Measurements from ENCODE around the gene GZMB.
A peak's percentile ranks its signal among the peaks of the same experiment; 100 is the strongest.
"Not testable (repeated sequence)": the region's sequence is repeated elsewhere in the genome, so short reads cannot be mapped to it uniquely, and the experiment has no call there.

GZMB gene

GRCh38 chr14:24673059-24673458 is 39.1 kb upstream of the GZMB start:
- Histone ChIP-seq H3K4me3 (no peak overlapping the region; a peak in 1 of 20 replicates), H4K20me1 (no peaks in the 10 kb centered on the region), H3K27me3 (no peaks in the 10 kb centered on the region), H3K4me2 (peak overlapping the region; percentile 73 to 94 (median 85)), H3K9me3 (replicated peaks in 1 of 11) (no peaks in the 10 kb centered on the region), H3K36me3 (no peaks in the 10 kb centered on the region), H3K4me1 (peaks cover 23 to 27% (median 25%) of the 10 kb centered on the region in 10 experiments), H3K27ac (peak overlapping the region in 8 of 11 experiments; percentile 27 to 70 (median 52); a peak in 13 of 22 replicates), H3K9ac (peak overlapping the region in 3 of 11 experiments; percentile 7 to 50 (median 35); a peak in 3 of 22 replicates)
- TF ChIP-seq Cebpa-rat (IDR thresholded peaks at IDR 0.05) = no peak

DNA sequence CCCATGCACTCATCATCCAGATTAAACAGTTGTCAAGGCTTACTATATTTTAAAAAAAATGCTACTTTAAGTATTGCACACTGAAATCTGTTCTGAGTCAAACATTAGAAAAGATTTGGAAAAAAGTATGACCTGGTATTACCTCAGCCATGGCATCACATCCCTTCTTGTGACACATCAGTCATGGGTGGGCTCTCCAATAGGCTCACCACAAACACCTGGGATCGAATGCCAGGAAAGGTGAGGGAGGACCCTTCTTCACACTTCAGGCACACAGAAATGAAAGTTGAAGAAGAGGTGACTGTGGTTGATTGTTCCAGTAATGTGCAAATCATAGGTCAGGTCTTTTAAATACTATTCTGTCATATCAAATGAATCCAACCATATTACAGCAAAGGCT is 36.6 kb upstream of the GZMB start:
- no peaks in the 10 kb centered on the region for H3K27me3 ChIP-seq
- H3K4me1 ChIP-seq = peaks cover 26 to 32% (median 29%) of the 10 kb centered on the region in 10 experiments
- no peak overlapping the region for H3K9ac ChIP-seq
- no peaks in the 10 kb centered on the region for H4K20me1 ChIP-seq
- H3K9me3 ChIP-seq (replicated peaks in 1 of 11) = no peaks in the 10 kb centered on the region
- no peak overlapping the region for H3K27ac ChIP-seq
- H3K4me3 ChIP-seq = no peak overlapping the region
- H3K36me3 ChIP-seq = no peaks in the 10 kb centered on the region
- H3K4me2 ChIP-seq = no peak overlapping the region
- TF ChIP-seq Cebpa-rat (IDR thresholded peaks at IDR 0.05) = no peak

GRCh38 chr14:24669651-24670050 is 35.7 kb upstream of the GZMB start:
- H3K36me3 ChIP-seq = no peaks in the 10 kb centered on the region
- no peak overlapping the region for H3K27ac ChIP-seq
- no peak overlapping the region for H3K4me2 ChIP-seq
- H3K4me3 ChIP-seq = no peak overlapping the region
- TF ChIP-seq Cebpa-rat (IDR thresholded peaks at IDR 0.05) = no peak
- H4K20me1 ChIP-seq = no peaks in the 10 kb centered on the region
- no peaks in the 10 kb centered on the region for H3K27me3 ChIP-seq
- H3K9me3 ChIP-seq (replicated peaks in 1 of 11) = no peaks in the 10 kb centered on the region
- H3K9ac ChIP-seq = no peak overlapping the region
- H3K4me1 ChIP-seq = peaks cover 30 to 36% (median 34%) of the 10 kb centered on the region in 10 experiments

DNA sequence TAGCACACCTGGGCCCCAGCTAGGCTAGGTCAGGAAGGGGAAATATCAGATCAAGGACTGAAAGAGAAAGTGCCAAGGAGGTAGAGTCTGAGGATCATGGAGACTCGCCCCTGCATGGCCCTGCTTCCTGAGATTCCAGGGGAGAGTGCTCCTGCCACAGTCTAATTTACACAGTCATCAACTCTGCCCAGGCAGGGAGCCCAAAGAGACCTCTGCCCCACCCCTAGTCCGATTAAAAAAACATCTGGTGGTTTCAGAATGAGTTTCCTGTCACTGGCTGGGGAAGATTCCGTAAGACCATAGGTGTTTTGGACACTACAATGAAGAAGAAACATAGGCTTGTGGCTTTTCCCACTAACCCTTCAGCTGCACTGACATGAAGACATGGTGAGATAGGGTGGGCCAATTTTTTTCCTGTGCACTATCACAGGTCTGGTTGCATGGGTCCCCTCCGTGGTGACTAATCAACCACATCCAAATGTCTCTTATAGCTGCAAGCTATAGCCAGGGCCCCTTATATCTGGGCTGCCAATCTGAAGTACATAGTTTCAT is 31.5 kb upstream of the GZMB start:
- Histone ChIP-seq H3K4me2 (peak overlapping the region; percentile 47 to 78 (median 62)), H3K9me3 (replicated peaks in 1 of 11) (no peaks in the 10 kb centered on the region), H3K27me3 (no peaks in the 10 kb centered on the region), H3K27ac (peak overlapping the region in 7 of 11 experiments; percentile 0 to 62 (median 35); a peak in 10 of 22 replicates), H3K36me3 (no peaks in the 10 kb centered on the region), H4K20me1 (no peaks in the 10 kb centered on the region), H3K9ac (peak overlapping the region in 2 of 11 experiments; percentile 6 to 37; a peak in 1 of 22 replicates), H3K4me3 (no peak overlapping the region), H3K4me1 (peaks cover 20 to 47% (median 42%) of the 10 kb centered on the region in 10 experiments)
- TF ChIP-seq Cebpa-rat (IDR thresholded peaks at IDR 0.05) = no peak; a peak in 1 of 22 replicates

- no peak for TF ChIP-seq Cebpa-rat (IDR thresholded peaks at IDR 0.05)
- peak overlapping the region in 1 of 11 experiments; percentile 71; a peak in 1 of 22 replicates for H3K4me2 ChIP-seq
- H3K9me3 ChIP-seq (replicated peaks in 1 of 11) = no peaks in the 10 kb centered on the region
- no peak overlapping the region for H3K9ac ChIP-seq
- H3K4me3 ChIP-seq = no peak overlapping the region
- H3K36me3 ChIP-seq = no peaks in the 10 kb centered on the region
- H3K4me1 ChIP-seq = peaks cover 28 to 58% (median 53%) of the 10 kb centered on the region in 10 experiments
- no peaks in the 10 kb centered on the region for H4K20me1 ChIP-seq
- peak overlapping the region in 1 of 11 experiments; percentile 62; a peak in 1 of 22 replicates for H3K27ac ChIP-seq
- no peaks in the 10 kb centered on the region for H3K27me3 ChIP-seq
Observed at GRCh38 chr14:24664366-24664765, 30.4 kb upstream of the GZMB start.

DNA sequence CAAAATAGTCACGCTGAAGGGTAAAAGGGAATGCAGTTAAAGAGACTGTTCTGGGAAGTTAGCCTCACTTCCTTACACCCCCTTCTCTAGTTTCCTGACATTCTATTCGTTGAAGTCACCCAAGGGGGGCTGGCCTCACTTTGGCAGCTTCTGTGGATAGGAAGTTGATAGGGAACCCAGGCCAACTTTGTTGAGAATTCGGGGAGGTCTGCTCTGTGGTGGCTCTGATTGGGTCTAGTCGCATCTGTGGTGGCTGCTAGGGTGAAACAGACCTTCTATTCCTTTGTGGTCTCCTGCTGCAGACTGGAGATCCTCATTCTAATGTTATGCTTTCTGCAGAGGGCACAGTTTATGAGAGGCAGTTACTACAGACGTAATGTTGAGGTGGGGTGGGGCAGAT is 28.8 kb upstream of the GZMB start:
- Histone ChIP-seq H3K9me3 (replicated peaks in 1 of 11) (no peaks in the 10 kb centered on the region), H4K20me1 (no peaks in the 10 kb centered on the region), H3K4me3 (no peak overlapping the region), H3K4me1 (peaks cover 28 to 71% (median 53%) of the 10 kb centered on the region in 10 experiments), H3K9ac (no peak overlapping the region), H3K27ac (peak overlapping the region in 5 of 11 experiments; percentile 6 to 35 (median 30); a peak in 7 of 22 replicates), H3K4me2 (peak overlapping the region; percentile 12 to 68 (median 52)), H3K36me3 (no peaks in the 10 kb centered on the region), H3K27me3 (no peaks in the 10 kb centered on the region)
- TF ChIP-seq Cebpa-rat (IDR thresholded peaks at IDR 0.05) = no peak

- Histone ChIP-seq H3K9me3 (replicated peaks in 1 of 11) (no peaks in the 10 kb centered on the region), H4K20me1 (no peaks in the 10 kb centered on the region), H3K4me1 (peaks cover 19 to 61% (median 43%) of the 10 kb centered on the region in 10 experiments), H3K9ac (peak overlapping the region in 1 of 11 experiments; percentile 5; a peak in 2 of 22 replicates), H3K27me3 (no peaks in the 10 kb centered on the region), H3K27ac (peak overlapping the region in 8 of 11 experiments; percentile 12 to 61 (median 52); a peak in 14 of 22 replicates), H3K36me3 (no peaks in the 10 kb centered on the region), H3K4me2 (peak overlapping the region; percentile 40 to 84 (median 59)), H3K4me3 (no peak overlapping the region)
- TF ChIP-seq Cebpa-rat (IDR thresholded peaks at IDR 0.05) = peak in 5 of 11 experiments; percentile 27 to 63 (median 53); a peak in 3 of 22 replicates
Observed at GRCh38 chr14:24659916-24660570, 26.1 kb upstream of the GZMB start.

DNA sequence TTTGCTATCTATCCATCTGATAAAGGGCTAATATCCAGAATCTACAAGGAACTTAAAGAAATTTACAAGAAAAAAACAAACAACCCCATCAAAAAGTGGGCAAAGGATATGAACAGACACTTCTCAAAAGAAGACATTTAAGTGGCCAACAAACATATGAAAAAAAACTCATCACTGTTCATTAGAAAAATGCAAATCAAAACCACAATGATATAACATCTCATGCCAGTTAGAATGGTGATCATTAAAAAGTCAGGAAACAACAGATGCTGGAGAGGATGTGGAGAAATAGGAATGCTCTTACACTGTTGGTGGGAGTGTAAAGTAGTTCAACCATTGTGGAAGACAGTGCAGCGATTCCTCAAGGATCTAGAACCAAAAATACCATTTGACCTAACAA is 14.4 kb upstream of the GZMB start:
- not testable (repeated sequence) for H3K36me3 ChIP-seq, H3K27ac ChIP-seq, H3K4me2 ChIP-seq, H3K4me1 ChIP-seq, H3K4me3 ChIP-seq, H4K20me1 ChIP-seq, H3K9ac ChIP-seq, H3K27me3 ChIP-seq
- peaks cover 7 to 24% (median 10%) of the 10 kb centered on the region in 11 experiments; a peak in 17 of 22 replicates for H3K9me3 ChIP-seq (replicated peaks in 1 of 11)

DNA sequence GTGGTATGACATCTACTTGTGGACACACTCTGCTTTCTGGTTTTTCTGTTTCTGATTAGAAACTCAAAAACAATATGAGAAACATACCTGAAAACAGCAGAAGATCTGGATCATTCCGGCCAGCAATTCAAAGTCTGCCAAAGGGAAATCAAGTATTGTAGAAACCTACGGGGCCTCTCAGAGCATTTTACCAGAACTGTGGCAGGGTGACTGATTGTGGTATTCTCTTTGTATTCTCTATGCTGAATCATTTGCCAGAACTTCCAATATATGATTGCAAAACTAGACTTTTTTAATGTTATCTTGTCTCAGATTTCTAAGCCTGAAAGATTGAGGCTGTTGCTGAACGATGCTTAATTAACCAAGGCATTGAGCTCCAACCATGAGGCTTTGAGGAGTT is 5.9 kb upstream of the GZMB start:
- Histone ChIP-seq H3K9ac (no peak overlapping the region), H3K9me3 (replicated peaks in 1 of 11) (no peaks in the 10 kb centered on the region; a peak in 1 of 22 replicates), H3K4me2 (0 out of 22 replicates have a peak overlapping the region, but pooled peaks of 1 of the 11 experiments have one; percentile 59), H3K4me3 (no peak overlapping the region), H3K27me3 (no peaks in the 10 kb centered on the region), H3K27ac (no peak overlapping the region), H3K36me3 (no peaks in the 10 kb centered on the region), H4K20me1 (no peaks in the 10 kb centered on the region), H3K4me1 (peaks cover 0 to 13% (median 8%) of the 10 kb centered on the region in 10 experiments; a peak in 13 of 20 replicates)
- no peak for TF ChIP-seq Cebpa-rat (IDR thresholded peaks at IDR 0.05)

Measured in BLaER1 treated with 17β-estradiol and CSF1 and Interleukin-3, amounts not matched to agents 10 nM and 100 nM (cell line).